Middle frontal gyrus (tissue), 1 donor: ENCODE results near the gene ZRANB1.

Experiments used
- DNase-seq: peaks from one replicate; pipeline ENCODE4 v3.0.0-alpha.2; 2015; ENCODE audit warnings: low spot score; ENCODE audit errors: extremely low spot score

ZRANB1 gene

DNA sequence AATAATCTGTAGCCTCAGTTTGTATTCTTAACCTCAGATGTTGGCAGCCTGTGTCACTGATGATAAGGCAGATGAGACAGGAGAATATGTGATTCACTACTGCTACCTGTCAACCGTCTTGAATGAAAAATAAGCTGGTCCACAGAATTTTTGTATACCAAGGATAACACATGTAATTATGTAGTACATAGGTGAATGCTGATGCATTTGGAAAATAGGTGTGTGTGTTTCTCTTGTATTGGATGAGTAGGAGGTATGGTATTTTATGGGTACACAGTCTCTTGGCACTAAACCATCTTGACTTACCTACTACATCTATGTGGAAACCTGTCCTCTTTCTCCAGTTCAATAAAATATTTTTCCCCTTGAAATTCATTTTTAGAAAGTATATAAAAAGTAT lies 20.7 kb upstream of the ZRANB1 start:
- DNase-seq: no peak

DNA sequence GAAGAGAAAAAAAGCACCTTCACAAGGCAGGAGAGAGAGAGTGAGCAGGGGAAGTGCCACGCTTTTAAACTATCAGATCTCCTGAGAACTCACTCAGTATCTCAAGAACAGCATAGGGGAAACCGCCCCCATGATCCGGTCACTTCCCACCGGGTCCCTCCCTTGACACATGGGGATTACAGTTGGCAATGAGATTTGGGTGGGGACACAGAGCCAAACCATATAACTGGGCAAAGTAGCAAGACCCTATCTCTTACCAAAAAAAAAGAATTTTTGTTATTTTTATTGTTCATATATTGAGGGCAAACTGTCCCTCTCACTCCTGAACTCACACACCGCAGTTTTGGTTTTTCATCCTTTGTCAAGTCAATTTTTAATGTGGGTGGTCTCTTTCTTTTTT lies 18.2 kb upstream of the ZRANB1 start:
- no peak for DNase-seq

GRCh38 chr10:124926548-124926947 lies 15.4 kb upstream of the ZRANB1 start:
- DNase-seq: no peak

DNA sequence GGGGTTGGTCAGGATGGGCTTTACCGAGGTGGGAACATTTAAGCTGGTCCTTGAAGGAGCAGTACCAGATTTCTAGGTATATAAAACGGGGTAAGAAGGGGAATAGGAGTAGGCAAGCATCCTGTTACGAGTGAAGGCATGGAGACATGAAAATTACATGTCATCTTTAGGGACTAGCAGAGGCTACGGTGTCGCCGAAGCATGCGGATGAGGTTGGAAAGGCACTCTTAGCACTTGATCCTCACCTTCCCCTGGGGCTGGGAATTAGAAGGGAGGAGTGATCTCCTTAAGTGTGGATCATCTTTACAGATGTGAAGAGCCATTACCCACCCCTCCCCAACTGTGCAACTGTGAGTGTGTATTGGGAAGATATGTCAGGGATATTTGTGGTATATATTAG lies 13.8 kb upstream of the ZRANB1 start:
- no peak for DNase-seq

DNA sequence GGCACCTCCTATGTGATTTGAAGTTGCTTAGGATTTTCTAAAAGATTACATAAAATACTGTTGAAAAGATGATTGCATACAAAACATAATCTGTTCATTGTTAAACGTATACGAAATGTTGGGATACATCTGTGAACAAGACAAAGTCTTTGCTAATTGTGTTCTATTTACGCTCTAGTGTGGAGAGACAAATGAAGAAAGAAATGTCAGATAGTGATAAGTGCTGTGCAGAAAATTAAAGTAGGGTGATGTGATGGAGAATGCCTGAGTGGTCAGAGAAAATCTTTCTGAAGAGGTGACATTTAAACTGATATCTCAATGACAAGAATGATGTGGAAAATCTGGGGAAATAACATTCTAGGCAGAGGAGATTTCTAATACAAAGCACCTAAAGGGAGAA lies 13.4 kb upstream of the ZRANB1 start:
- DNase-seq: no peak

GRCh38 chr10:124935946-124936345 lies 6.0 kb upstream of the ZRANB1 start:
- DNase-seq: no peak

- no peak for DNase-seq
Observed at GRCh38 chr10:124936813-124937212, 5.1 kb upstream of the ZRANB1 start.

GRCh38 chr10:124939290-124939689 lies 2.6 kb upstream of the ZRANB1 start:
- DNase-seq: no peak

GRCh38 chr10:124942317-124943169 lies 620 bp downstream of the ZRANB1 start:
- no peak for DNase-seq

- no peak for DNase-seq
Observed at GRCh38 chr10:124943301-124944092, 1.6 kb downstream of the ZRANB1 start.

- no peak for DNase-seq
Observed at GRCh38 chr10:124944982-124945381, 3.1 kb downstream of the ZRANB1 start.

DNA sequence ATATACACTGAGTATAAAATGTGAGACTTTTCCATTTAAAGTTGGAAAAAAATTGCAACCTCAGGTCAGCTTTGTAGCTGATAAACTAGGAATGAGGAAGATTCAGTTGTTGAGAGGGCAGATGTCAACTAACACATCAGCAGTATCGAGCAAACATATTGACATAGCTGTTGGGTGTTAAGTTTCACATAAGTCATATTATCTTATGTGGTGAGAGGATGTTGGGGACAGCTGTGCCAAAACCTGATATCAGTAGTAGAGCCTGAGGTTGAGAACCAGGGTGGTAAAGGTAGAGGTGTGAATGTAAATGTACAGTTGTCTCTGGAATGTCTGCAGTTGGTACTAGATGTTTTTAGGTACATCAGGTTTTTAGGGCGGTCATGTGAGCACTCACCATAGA lies 5.0 kb downstream of the ZRANB1 start:
- DNase-seq: no peak

DNA sequence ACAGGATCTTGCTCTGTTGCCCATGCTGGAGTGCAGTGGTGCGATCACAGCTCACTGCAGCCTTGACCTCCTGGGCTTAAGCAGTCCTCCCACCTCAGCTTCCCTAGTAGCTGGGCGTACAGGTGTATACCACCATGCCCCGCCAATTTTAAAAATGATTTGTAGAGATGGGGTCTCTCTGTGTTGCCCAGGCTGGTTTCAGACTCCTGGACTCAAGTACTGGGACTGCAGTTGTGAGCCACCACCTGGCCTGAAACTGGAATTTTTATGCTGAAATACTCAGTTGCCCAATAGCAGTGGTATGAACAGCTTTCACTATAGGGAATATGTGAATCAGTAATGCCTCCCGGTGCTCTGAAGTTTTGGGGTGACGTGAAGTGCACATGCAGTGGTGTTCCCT lies 7.6 kb downstream of the ZRANB1 start:
- DNase-seq: no peak

- DNase-seq: no peak
Observed at GRCh38 chr10:124952123-124952522, 10.2 kb downstream of the ZRANB1 start.

DNA sequence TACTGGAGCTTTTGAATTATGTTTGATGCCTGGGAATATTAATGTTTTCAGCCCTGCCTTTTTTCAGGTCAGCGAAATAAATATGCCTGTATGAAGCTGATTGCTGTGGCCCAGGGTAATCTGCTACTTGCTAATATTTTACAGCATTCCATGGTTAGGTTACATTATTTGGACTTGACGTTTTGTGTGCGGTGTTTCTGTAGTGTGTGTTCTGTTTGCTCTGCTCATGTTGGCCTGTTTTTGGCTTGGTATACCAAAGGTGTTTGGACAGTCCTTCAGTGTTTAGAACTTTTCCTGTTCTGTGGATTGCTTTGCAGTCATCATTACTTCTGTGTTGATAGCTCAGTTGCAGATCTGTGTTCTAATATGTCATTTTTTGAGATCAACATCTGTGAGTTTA lies 11.5 kb downstream of the ZRANB1 start:
- no peak for DNase-seq

DNA sequence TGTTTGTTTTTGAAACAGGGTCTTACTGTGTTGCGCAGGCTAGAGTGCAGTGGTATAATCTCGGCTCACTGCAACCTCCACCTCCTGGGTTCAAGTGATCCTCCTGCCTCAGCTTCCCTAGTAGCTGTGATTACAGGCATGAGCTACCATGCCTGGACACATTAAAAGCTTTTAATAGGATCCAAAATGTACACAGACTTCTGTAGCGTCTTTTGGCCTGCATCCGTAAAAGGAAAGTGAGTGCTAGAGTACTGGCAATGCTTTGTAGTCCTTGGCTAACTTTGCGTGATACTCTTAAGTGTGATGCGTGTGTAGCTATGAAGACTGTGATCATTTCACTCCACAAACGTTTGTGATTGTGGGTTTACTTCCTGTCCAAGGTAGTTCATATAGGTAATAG lies 13.3 kb downstream of the ZRANB1 start:
- no peak for DNase-seq

DNA sequence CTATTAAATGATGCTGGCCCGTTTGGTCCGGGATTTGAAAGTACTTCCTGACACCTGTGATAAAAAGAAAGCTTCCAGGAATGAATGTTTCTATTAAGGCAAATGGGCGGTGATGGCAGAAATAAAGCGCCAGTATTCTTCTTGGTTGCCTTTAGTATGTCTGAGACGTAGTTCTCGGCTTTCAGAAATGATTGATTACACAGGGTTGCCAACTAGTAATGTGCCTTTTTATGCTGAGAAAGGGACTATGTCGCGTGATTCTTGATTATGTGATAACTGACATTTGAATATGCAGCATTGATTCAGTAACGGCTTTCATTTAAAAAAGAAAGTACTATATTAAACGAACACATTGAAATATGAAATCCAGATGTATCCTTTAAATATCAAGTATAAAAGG lies 13.9 kb downstream of the ZRANB1 start:
- no peak for DNase-seq

DNA sequence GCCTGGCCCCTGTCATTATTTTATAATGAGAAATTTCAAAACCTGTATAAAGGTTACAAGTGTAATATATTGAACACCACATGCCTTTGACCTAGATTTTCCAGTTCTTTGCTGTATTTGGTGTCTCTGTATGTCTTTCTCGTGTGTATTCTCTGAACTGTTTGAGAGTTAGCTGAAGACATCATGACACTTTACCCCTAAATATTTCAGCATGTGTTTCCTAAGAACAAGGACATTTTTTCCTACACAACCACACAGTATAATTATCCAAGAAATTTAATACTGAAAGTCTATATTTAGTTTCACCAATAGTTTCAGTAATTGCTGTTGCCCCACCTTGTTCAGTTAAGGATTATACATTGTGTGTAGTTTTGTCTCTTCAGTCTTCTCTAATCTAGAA lies 14.8 kb downstream of the ZRANB1 start:
- no peak for DNase-seq

DNA sequence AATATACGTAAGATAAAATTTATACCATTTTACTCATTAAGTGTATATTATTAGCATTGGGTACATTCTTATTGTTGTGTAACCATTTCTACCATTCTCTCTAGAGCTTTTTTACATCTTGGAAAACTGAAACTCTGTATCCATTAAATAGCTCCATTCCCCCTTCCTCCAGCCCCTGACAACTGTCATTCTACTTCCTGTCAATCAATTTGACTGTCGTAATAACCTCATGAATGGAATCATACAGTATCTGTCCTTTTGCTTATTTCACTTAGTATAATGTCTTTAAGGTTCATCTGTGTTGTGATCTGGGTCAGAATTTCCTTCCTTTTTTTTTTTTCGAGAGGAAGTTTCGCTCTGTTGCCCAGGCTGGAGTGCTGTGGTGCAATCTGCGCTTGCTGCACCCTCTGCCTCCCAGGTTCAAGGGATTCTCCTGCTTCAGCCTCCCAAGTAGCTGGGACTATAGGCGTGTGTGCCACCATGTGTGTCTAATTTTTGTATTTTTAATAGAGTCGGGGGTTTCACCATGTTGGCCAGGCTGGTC lies 15.6 kb downstream of the ZRANB1 start:
- no peak for DNase-seq

DNA sequence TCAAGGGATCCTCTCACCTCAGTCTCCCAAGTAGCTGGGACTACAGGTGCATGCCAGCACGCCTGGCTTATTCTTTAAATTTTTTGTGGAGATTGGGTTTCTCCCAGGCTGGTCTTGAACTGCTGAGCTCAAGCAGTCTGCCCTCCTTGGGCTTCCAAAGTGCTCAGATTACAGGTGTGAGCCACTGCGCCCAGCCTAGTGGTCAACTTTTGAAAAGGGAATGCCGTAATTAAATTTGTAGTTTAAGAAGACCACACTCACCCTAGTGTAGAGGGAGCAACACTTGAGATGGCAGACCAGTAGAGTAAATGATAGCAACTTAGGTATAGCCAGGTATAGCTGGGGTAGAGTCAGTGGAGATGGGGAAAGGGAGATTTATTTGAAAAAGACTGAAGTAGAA lies 17.6 kb downstream of the ZRANB1 start:
- DNase-seq: no peak

GRCh38 chr10:124961248-124961570 lies 19.3 kb downstream of the ZRANB1 start:
- DNase-seq: no peak

GRCh38 chr10:124962421-124962820 lies 20.5 kb downstream of the ZRANB1 start:
- DNase-seq: no peak
